ENCODE results near the gene EIF3L.
A peak's percentile ranks its signal among the peaks of the same experiment; 100 is the strongest.

Gene EIF3L

GRCh38 chr22:37880668-37881440 is 31.6 kb downstream of the EIF3L start:
- Histone ChIP-seq H3K36me3 (peaks cover 94% of the 10 kb centered on the region), H3K9ac (no peak overlapping the region), H4K20me1 (peaks cover 100% of the 10 kb centered on the region), H3K4me3 (no peak overlapping the region), H3K27ac (no peak overlapping the region), H3K9me3 (no peaks in the 10 kb centered on the region), H3K27me3 (no peaks in the 10 kb centered on the region), H3K4me2 (no peak overlapping the region), H3K4me1 (no peaks in the 10 kb centered on the region)
- TF ChIP-seq Cebpa-rat (IDR thresholded peaks at IDR 0.05), result no peak

DNA sequence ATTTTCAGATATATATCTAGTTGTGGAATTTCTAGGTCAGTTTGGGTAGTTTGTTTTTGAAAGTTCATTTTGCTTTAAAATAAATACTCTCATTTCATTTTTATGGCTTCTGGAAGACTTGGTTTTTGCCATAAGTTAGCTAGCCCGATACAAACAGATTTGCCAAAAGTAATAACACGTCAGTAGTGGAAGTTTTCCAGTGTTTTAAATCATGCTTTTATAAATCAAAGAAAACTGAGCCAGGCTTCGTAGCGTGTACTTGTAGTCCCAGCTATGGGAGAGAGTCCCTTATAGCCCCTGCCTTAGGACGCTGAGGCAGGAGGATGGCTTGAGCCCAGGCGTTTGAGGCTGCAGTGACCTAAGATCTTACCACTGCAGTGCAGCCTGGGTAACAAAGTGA is 35.2 kb downstream of the EIF3L start:
- H3K4me3 ChIP-seq, result no peak overlapping the region
- no peak overlapping the region for H3K4me2 ChIP-seq
- H4K20me1 ChIP-seq, result peaks cover 91% of the 10 kb centered on the region
- H3K9ac ChIP-seq, result no peak overlapping the region
- no peaks in the 10 kb centered on the region for H3K27me3 ChIP-seq
- TF ChIP-seq Cebpa-rat (IDR thresholded peaks at IDR 0.05), result no peak
- H3K4me1 ChIP-seq, result no peaks in the 10 kb centered on the region
- H3K9me3 ChIP-seq, result no peaks in the 10 kb centered on the region
- peaks cover 93% of the 10 kb centered on the region for H3K36me3 ChIP-seq
- H3K27ac ChIP-seq, result no peak overlapping the region

DNA sequence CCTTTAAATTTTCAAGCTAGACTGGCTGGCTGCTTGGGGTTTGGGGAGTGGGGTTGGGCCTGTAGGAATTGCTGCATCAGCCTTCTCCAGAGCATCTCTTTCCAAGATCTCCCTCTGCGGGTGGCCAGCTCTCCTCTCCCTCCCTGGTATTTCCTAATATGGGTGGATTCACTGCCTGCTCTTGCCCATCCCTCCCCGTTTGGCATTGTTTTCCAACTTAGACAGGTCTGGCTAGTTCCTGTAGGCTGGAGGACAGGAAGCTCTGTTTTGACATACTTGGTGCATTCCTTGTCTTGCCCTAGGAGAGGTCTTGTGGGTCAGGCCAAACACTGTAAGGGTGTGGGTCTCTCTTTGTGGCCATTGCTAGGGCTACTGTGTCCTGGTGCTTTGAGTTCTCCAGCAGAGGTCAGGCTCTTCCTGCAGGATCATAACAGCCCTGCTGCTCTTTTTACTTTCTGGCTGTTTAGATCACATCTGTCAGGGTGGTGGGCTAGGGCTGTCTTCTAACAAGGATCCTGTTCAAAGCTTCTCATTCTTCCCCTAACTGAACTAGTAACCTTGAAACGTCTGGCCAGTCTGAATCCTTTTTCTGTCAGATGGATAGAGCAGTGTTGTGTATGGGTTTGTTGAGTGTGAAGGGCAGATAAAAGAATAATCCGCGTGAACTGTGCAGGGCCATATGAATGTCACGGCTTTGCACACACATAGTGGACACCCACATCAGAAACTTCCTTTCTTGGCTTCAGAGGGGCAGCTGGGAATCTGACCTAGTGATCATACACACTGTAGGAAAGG is 38.6 kb downstream of the EIF3L start:
- Histone ChIP-seq H3K9ac (no peak overlapping the region), H3K27ac (no peak overlapping the region), H3K4me2 (no peak overlapping the region)

DNA sequence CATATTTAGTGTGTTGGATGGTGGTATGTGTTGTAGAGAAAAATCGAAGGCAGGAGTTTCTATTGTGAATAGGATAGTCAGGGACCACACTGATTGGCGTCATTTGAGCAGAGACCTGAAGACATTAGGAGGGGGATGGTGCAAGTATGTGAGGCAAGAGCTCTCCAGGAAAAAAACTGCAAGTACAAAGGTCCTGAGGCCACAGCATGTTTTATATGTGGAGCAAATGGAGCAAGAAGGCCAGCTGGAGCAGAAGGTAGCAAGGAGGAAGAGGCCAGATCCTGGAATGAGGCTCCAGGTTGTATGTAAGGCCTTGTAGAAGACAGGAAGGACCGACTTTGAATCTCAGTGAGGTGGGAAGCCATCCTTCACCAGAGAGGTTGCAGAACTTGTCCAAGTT is 42.7 kb downstream of the EIF3L start:
- no peak for TF ChIP-seq Cebpa-rat (IDR thresholded peaks at IDR 0.05)
- Histone ChIP-seq H3K4me1 (peaks cover 37% of the 10 kb centered on the region), H3K9ac (no peak overlapping the region), H3K9me3 (no peaks in the 10 kb centered on the region), H3K27me3 (no peaks in the 10 kb centered on the region), H4K20me1 (peaks cover 18% of the 10 kb centered on the region; the same call in 1 of the 2 replicates), H3K27ac (no peak overlapping the region), H3K4me2 (no peak overlapping the region), H3K36me3 (peaks cover 72% of the 10 kb centered on the region), H3K4me3 (no peak overlapping the region)

More for the DNA sequence above, 38.6 kb downstream of the EIF3L start:
- H3K36me3 ChIP-seq, result peaks cover 93% of the 10 kb centered on the region
- no peak overlapping the region for H3K4me3 ChIP-seq
- peaks cover 58% of the 10 kb centered on the region for H4K20me1 ChIP-seq
- no peak for TF ChIP-seq Cebpa-rat (IDR thresholded peaks at IDR 0.05)
- 0 out of 2 replicates have a peak, but pooled peaks cover 2% of the 10 kb centered on the region for H3K4me1 ChIP-seq
- no peaks in the 10 kb centered on the region for H3K27me3 ChIP-seq
- no peaks in the 10 kb centered on the region for H3K9me3 ChIP-seq

- peaks cover 64% of the 10 kb centered on the region for H3K36me3 ChIP-seq
- peaks cover 41% of the 10 kb centered on the region for H3K4me1 ChIP-seq
- H3K27me3 ChIP-seq, result no peaks in the 10 kb centered on the region
- H3K27ac ChIP-seq, result no peak overlapping the region
- no peaks in the 10 kb centered on the region for H3K9me3 ChIP-seq
- no peak overlapping the region for H3K9ac ChIP-seq
- TF ChIP-seq Cebpa-rat (IDR thresholded peaks at IDR 0.05), result no peak
- no peak overlapping the region for H3K4me2 ChIP-seq
- H3K4me3 ChIP-seq, result no peak overlapping the region
- H4K20me1 ChIP-seq, result peaks cover 11% of the 10 kb centered on the region; the same call in 1 of the 2 replicates
Measured at GRCh38 chr22:37892566-37893335, 43.5 kb downstream of the EIF3L start.

- no peak overlapping the region for H3K4me3 ChIP-seq
- 0 out of 2 replicates have a peak overlapping the region, but pooled peaks have one; percentile 9 for H3K4me2 ChIP-seq
- 0 out of 2 replicates have a peak, but pooled peaks cover 3% of the 10 kb centered on the region for H4K20me1 ChIP-seq
- H3K27me3 ChIP-seq, result no peaks in the 10 kb centered on the region
- peaks cover 56% of the 10 kb centered on the region for H3K36me3 ChIP-seq
- TF ChIP-seq Cebpa-rat (IDR thresholded peaks at IDR 0.05), result no peak
- no peaks in the 10 kb centered on the region for H3K9me3 ChIP-seq
- H3K9ac ChIP-seq, result no peak overlapping the region
- H3K27ac ChIP-seq, result no peak overlapping the region; the same call in 1 of the 2 replicates
- H3K4me1 ChIP-seq, result peaks cover 41% of the 10 kb centered on the region
Measured at GRCh38 chr22:37893583-37893983, 44.4 kb downstream of the EIF3L start.

DNA sequence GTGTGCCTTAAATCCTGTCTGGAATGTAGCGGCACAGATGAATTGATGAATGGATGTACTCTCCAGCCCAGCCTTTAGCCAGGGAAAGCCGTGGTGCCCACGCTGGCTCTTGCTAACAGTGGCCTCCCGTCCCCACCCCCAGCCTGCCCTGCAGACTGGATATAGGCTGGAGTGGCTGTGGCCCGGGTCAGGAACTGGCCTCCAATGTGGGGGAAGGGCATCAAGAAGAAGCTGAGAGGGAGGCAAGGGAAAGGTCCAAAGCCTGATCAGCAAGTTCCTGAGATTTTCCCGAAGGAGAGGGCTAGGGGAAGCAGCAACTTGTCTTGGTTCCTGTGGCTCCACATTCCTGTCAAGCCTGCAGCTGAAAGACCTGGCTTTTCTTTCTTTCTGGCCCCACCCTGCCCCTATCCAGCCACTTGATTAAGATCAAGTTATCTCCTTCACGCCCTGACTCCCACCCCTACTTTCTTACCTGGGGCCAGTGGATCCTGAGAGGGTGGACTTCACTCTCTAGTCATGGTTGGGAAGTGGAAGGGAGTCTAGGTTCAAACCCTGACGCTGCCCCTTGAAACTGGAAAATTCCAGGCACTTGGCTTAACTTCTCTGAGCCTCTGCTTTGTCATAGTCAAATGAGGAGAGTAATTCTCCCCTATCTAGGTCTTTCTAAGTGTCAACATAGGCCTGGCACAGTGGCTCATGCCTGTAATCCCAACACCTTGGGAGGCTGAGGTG is 45.9 kb downstream of the EIF3L start:
- H3K4me2 ChIP-seq, result peak overlapping the region; percentile 84; the same call in 1 of the 2 replicates
- H3K36me3 ChIP-seq, result peaks cover 40% of the 10 kb centered on the region
- TF ChIP-seq Cebpa-rat (IDR thresholded peaks at IDR 0.05), result no peak
- no peak overlapping the region for H3K4me3 ChIP-seq
- H3K9ac ChIP-seq, result no peak overlapping the region
- H3K27ac ChIP-seq, result 0 out of 2 replicates have a peak overlapping the region, but pooled peaks have one; percentile 15
- no peaks in the 10 kb centered on the region for H3K27me3 ChIP-seq
- H3K4me1 ChIP-seq, result peaks cover 41% of the 10 kb centered on the region
- H4K20me1 ChIP-seq, result no peaks in the 10 kb centered on the region
- no peaks in the 10 kb centered on the region for H3K9me3 ChIP-seq

DNA sequence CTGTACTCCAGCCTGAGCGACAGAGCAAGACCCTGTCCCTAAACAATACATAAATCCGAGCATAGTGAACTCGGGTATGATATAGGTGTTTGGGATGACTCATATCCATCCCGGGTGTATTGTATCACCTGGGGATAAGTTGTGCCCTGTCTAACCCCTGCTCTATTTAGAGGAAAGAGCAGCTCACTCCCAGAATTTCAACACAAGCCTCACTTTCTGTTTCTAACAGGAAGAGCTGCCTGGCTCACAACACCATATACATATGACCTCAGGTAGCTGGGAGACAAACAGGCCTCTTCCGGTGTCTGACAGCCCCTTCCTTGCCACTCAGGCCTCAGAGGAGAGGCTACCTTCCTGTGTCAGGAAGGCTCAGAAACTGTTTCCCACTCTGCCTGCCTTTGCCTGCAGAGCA is 47.0 kb downstream of the EIF3L start:
- TF ChIP-seq Cebpa-rat (IDR thresholded peaks at IDR 0.05), result no peak
- H3K27ac ChIP-seq, result peak overlapping the region; percentile 73
- peaks cover 50% of the 10 kb centered on the region for H3K4me1 ChIP-seq

DNA sequence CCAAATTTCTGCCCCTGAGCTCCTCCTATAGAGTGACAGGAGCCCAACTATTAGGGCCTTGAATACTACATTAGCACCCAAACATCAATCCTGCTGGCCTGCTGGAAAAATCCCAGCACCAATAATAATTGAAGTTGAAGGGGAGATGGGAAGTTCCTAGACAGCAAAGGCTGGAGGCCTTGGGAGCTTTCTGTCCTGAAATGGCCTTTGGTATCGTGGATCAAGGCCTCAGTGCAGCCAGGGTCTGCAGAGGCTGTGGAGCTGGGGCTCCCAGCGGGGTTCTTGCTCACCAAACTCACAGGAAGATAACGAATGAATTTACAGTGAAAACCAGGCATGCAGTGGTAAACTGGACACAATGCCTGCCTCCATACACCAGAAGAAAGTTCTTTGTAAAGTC is 47.7 kb downstream of the EIF3L start:
- no peaks in the 10 kb centered on the region for H3K27me3 ChIP-seq
- H3K4me2 ChIP-seq, result peak overlapping the region; percentile 84
- no peak overlapping the region for H3K4me3 ChIP-seq
- no peaks in the 10 kb centered on the region for H4K20me1 ChIP-seq
- H3K9ac ChIP-seq, result peak overlapping the region; percentile 67
- no peaks in the 10 kb centered on the region for H3K9me3 ChIP-seq
- H3K27ac ChIP-seq, result peak overlapping the region; percentile 73
- TF ChIP-seq Cebpa-rat (IDR thresholded peaks at IDR 0.05), result no peak
- peaks cover 57% of the 10 kb centered on the region for H3K4me1 ChIP-seq
- peaks cover 22% of the 10 kb centered on the region for H3K36me3 ChIP-seq

More for the DNA sequence above, 47.0 kb downstream of the EIF3L start:
- Histone ChIP-seq H3K4me2 (peak overlapping the region; percentile 84), H3K36me3 (peaks cover 30% of the 10 kb centered on the region), H3K4me3 (no peak overlapping the region), H4K20me1 (no peaks in the 10 kb centered on the region), H3K27me3 (no peaks in the 10 kb centered on the region), H3K9me3 (no peaks in the 10 kb centered on the region), H3K9ac (peak overlapping the region; percentile 67)
